HEK293T (cell line): ENCODE results near the gene LHX6.

ENCODE experiments used
- CTCF ChIA-PET: fragments of 350-600 bp; formaldehyde crosslinking; extraction: SDS; loops from one replicate; lab custom pipeline; 2021; ENCODE audit warnings: antibody characterized with exemption, inconsistent platforms; lab: Yijun Ruan, JAX
- POLR2A ChIA-PET: fragments of 350-600 bp; formaldehyde crosslinking; extraction: SDS; loops from one replicate; lab custom pipeline; 2020; ENCODE audit warnings: antibody characterized with exemption, inconsistent platforms; lab: Yijun Ruan, JAX
- DNase-seq: peaks from one replicate; pipeline ENCODE4 v3.0.0; 2012; ENCODE audit warnings: mixed read lengths; ENCODE audit errors: extremely low spot score
- ARNT ChIP-seq: fragments of 450-650 bp; IDR thresholded peaks from 2 replicates; pipeline ENCODE4 v1.6.1; 2017; ENCODE audit warnings: mild to moderate bottlenecking
- BHLHE40 ChIP-seq: fragments of 450-650 bp; IDR thresholded peaks from 2 replicates; pipeline ENCODE4 v1.6.1; 2016; ENCODE audit warnings: mild to moderate bottlenecking, moderate library complexity, borderline replicate concordance
- CTBP1 ChIP-seq: fragments of 450-650 bp; IDR thresholded peaks from 2 replicates; pipeline ENCODE4 v1.6.1; 2016; ENCODE audit warnings: borderline replicate concordance
- ELF4 ChIP-seq: fragments of 450-650 bp; IDR thresholded peaks from 2 replicates; pipeline ENCODE4 v1.6.1; 2017; ENCODE audit warnings: antibody characterized with exemption
- FOXA1 ChIP-seq: fragments of 450-650 bp; IDR thresholded peaks from 2 replicates; pipeline ENCODE4 v1.6.1; 2016; ENCODE audit warnings: mild to moderate bottlenecking
- FOXK2 ChIP-seq: fragments of 450-650 bp; IDR thresholded peaks from 2 replicates; pipeline ENCODE4 v1.6.1; 2016; ENCODE audit warnings: mild to moderate bottlenecking
- FOXM1 ChIP-seq: fragments of 450-650 bp; IDR thresholded peaks from 2 replicates; pipeline ENCODE4 v1.6.1; 2017; ENCODE audit warnings: mild to moderate bottlenecking, borderline replicate concordance
- HDGF ChIP-seq: fragments of 450-650 bp; IDR thresholded peaks from 2 replicates; pipeline ENCODE4 v1.6.1; 2017; ENCODE audit warnings: antibody characterized with exemption, borderline replicate concordance
- L3MBTL2 ChIP-seq: fragments of 450-650 bp; conservative IDR thresholded peaks from 2 replicates; pipeline ENCODE4 v1.6.1; 2016; ENCODE audit warnings: mild to moderate bottlenecking
- LEF1 ChIP-seq: fragments of 450-650 bp; IDR thresholded peaks from 2 replicates; pipeline ENCODE4 v1.6.1; 2017; ENCODE audit warnings: mild to moderate bottlenecking, borderline replicate concordance
- NFRKB ChIP-seq: fragments of 450-650 bp; IDR thresholded peaks from 2 replicates; pipeline ENCODE4 v1.6.1; 2016; ENCODE audit warnings: mild to moderate bottlenecking, moderate library complexity
- SP1 ChIP-seq: fragments of 450-650 bp; IDR thresholded peaks from 2 replicates; pipeline ENCODE4 v1.6.1; 2017
- SUZ12 ChIP-seq: fragments of 450-650 bp; IDR thresholded peaks from 2 replicates; pipeline ENCODE4 v1.6.1; 2016; ENCODE audit warnings: mild to moderate bottlenecking
- TARDBP ChIP-seq: fragments of 450-650 bp; IDR thresholded peaks from 2 replicates; pipeline ENCODE4 v1.6.1; 2016
- ZNF384 ChIP-seq: fragments of 450-650 bp; IDR thresholded peaks from 2 replicates; pipeline ENCODE4 v1.6.1; 2016
- TF ChIP-seq, protein P1 (sequence below): fragments of 450-650 bp; IDR thresholded peaks from 2 replicates; pipeline ENCODE4 v1.6.1; 2016

LHX6 gene

DNA sequence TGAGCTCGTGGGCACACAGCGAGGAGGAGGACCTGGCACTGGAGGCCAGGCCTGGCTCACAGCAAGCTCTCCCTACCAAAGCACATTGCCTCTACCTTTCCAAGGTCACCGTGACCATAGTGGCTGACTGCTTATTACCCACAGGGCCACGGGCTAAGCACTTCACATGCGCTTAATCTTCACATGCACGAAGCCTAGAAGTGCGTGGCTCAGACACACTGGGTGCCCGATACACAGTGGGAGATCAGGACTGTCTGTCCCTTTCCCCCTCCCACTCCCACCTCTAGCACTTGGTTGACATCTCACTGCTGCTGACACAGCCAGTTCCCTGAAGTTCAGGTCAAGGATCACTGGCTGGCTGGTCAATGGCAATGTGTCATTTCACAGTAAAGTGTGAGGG lies 23.6 kb downstream of the LHX6 start:
- CTCF ChIA-PET: no interaction called here
- TF ChIP-seq BHLHE40 (no peak), L3MBTL2 (no peak), ARNT (no peak), FOXM1 (no peak), SP1 (no peak), FOXK2 (no peak), NFRKB (no peak), SUZ12 (no peak), HDGF (no peak), ZNF384 (no peak), LEF1 (no peak)
- TF ChIP-seq, protein P1, sequence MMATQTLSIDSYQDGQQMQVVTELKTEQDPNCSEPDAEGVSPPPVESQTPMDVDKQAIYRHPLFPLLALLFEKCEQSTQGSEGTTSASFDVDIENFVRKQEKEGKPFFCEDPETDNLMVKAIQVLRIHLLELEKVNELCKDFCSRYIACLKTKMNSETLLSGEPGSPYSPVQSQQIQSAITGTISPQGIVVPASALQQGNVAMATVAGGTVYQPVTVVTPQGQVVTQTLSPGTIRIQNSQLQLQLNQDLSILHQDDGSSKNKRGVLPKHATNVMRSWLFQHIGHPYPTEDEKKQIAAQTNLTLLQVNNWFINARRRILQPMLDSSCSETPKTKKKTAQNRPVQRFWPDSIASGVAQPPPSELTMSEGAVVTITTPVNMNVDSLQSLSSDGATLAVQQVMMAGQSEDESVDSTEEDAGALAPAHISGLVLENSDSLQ: no peak
- no peak for DNase-seq
- POLR2A ChIA-PET: no interaction called here

DNA sequence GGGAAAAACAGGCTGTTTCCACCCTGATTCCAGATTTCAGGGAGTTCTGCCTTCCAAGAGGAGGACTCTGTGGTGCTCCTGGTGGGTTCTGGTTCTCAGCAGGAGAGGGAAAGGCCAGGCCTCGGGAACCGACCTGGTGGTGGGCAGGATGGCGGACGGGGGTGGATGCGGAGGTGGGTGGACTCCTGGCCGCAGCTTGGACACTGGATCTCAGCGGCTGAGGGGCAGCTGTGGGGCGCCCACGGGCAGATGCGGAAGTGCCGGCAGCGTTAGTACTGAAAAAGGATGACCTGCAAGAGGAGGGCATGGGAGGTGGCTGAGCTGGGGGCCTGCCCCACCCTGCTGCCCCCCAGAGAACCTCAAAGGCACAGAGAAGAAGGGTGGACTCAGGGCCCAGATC lies 24.3 kb downstream of the LHX6 start:
- TF ChIP-seq ELF4 (no peak), NFRKB (no peak), BHLHE40 (no peak), TARDBP (no peak), CTBP1 (no peak), SUZ12 (no peak)
- TF ChIP-seq, protein P1: no peak

DNA sequence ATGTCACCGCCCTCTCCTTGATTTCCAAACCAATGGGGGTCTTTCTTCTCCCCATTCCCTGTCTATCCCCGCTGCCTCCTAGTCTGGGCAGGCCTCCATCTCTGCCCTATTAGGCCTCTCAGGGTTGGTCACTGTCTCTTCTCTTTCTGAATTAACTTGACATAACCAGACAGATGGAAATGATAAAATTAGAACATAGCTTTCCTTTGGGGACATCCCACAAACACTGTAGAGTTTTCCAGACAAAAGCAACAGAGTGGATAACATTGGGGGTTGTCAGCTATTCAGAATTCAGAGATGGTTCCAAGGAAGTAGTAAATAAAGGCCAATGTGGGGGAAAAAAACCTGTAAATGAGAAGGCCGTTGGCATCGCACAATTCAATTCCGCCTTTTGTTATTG lies 24.7 kb downstream of the LHX6 start:
- TF ChIP-seq FOXK2 (no peak), FOXM1 (no peak), BHLHE40 (no peak), SUZ12 (no peak), LEF1 (no peak), ARNT (no peak), TARDBP (no peak)
- DNase-seq: no peak
- ChIA-PET CTCF (no interaction called here), POLR2A (no interaction called here)

More for the DNA sequence above, 24.3 kb downstream of the LHX6 start:
- ChIA-PET POLR2A (no interaction called here), CTCF (no interaction called here)
- no peak for DNase-seq

DNA sequence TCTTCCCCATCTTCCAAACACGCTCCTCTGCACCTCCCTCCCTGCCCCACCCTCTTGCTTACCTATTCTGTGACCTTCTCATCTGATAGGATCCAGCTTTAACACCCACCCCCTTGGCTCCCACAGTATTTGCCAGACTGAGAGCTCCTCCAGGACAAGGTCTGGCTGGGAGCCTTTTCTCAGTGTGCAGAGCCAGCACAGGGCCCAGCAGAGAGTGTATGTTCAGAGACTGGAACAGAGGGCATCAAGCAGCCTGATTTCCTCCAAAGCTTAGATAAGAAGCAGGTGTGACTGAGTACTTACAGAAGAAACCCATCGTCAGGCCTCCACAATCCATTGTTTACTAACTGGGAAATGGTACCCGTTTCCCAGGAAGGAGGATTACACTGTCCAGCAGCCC lies 26.6 kb downstream of the LHX6 start:
- no peak for TF ChIP-seq ARNT
- no peak for TF ChIP-seq BHLHE40
- no peak for TF ChIP-seq HDGF
- no peak for TF ChIP-seq LEF1
- no peak for TF ChIP-seq SUZ12
- TF ChIP-seq, protein P1: no peak
- no peak for TF ChIP-seq NFRKB
- TF ChIP-seq CTBP1: no peak
- TF ChIP-seq L3MBTL2: no peak
- TF ChIP-seq ZNF384: no peak
- no peak for TF ChIP-seq TARDBP
- TF ChIP-seq FOXA1: no peak
- TF ChIP-seq SP1: no peak
- TF ChIP-seq FOXM1: no peak
- no peak for TF ChIP-seq FOXK2
- TF ChIP-seq ELF4: no peak

DNA sequence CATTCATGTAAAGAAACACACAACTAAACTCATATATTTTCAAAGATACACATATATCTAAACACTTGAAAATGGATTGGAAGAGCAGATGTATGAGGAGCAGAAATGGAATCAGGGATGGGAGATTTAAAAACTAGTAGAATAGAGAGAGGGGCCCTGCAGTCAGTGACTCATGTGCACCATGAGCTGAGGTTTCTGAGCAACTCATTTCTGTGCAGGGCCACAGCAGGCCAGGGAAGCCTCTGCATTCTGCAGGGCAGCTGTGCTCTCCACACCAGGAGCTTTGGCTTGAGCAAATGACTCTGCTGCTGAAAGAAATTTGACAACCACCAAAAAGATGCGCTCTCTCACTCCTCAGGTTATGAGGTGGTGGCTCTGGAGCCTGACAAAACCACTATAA lies 27.1 kb downstream of the LHX6 start:
- DNase-seq: no peak
- TF ChIP-seq ARNT: no peak
- TF ChIP-seq SUZ12: no peak
- CTCF ChIA-PET: no interaction called here
- POLR2A ChIA-PET: no interaction called here

More for the DNA sequence above, 26.6 kb downstream of the LHX6 start:
- ChIA-PET CTCF (no interaction called here), POLR2A (no interaction called here)
- DNase-seq: no peak

DNA sequence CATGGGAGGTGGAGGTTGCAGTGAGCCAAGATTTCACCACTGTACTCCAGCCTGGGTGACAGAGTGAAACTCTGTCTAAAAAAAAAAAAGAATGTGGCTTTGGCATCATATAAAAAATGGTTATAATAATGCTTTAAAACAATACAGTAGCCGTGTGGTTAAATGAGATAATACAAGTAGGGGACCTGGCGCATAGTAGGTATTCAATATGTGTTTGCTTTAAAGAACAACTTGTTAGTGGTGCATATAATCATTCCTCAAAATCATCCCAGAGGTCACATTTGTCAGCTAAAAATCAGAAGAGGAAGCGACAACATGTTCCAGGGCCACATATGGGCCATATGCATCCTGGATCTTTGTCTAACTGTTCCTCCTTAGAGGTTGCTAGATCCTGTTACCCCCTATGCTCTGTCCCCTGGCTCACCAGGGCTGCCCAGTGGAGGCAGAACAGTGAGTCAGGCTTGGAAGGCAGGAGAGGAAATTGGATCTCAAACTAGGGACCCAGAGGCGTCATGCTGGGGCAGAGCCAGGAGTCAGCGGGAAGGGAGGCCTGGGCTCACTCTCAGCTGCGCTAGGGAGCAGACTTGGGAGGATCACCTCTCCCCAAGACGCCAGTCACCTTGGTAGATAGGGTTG lies 27.7 kb downstream of the LHX6 start:
- ChIA-PET CTCF (no interaction called here), POLR2A (no interaction called here)
- no peak for DNase-seq
- no peak for TF ChIP-seq SP1

DNA sequence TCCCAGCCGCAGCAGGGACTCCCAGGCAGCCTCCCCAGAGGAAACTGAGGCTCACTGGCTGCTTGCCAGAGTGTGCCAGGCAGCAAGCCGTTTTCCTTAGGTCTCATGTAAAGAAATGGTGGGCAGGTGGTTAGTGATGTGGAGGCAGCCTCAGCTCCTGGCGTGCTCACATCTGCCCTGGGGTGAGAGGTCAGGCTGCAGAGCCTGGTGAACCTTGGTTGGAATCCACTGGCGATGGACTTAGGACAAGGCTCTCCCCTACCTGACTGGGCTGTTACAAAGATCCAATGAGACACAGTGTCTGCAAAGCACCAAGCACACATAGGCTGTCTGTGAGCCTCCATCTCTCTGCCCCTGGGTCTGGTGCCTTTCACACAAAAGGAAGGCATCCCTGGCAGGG lies 30.9 kb downstream of the LHX6 start:
- POLR2A ChIA-PET: no interaction called here
- no peak for TF ChIP-seq ARNT
- no peak for TF ChIP-seq NFRKB
- no peak for TF ChIP-seq LEF1
- TF ChIP-seq SUZ12: no peak
- TF ChIP-seq TARDBP: no peak
- TF ChIP-seq CTBP1: no peak
- no peak for DNase-seq
- CTCF ChIA-PET: no interaction called here
